ELF-1 (cell line): Measurements from ENCODE around the gene VIPR2.
"Not testable (repeated sequence)": the region's sequence is repeated elsewhere in the genome, so short reads cannot be mapped to it uniquely, and the experiment has no call there.

Source experiments
- DNase-seq: peaks from one replicate; pipeline ENCODE4 v3.0.0-alpha.2; 2016; ENCODE audit warnings: low read depth, low spot score

The VIPR2 gene

GRCh38 chr7:158992759-158993158 is 151.9 kb downstream of the VIPR2 start:
- no peak for DNase-seq

GRCh38 chr7:158991824-158992621 is 152.6 kb downstream of the VIPR2 start:
- no peak for DNase-seq

GRCh38 chr7:158988996-158989395 is 155.7 kb downstream of the VIPR2 start:
- no peak for DNase-seq

- DNase-seq, result no peak
These were observed 156.3 kb downstream of the VIPR2 start for GRCh38 chr7:158988302-158988862.

GRCh38 chr7:158987691-158988090 is 157.0 kb downstream of the VIPR2 start:
- DNase-seq, result no peak

- DNase-seq, result no peak
These were observed 159.1 kb downstream of the VIPR2 start for GRCh38 chr7:158985583-158985982.

GRCh38 chr7:158984007-158984406 is 160.7 kb downstream of the VIPR2 start:
- DNase-seq, result not testable (repeated sequence)

- DNase-seq, result not testable (repeated sequence)
These were observed 162.6 kb downstream of the VIPR2 start for GRCh38 chr7:158982080-158982479.

- DNase-seq, result no peak
These were observed 164.9 kb downstream of the VIPR2 start for GRCh38 chr7:158979635-158980351.

- no peak for DNase-seq
These were observed 165.6 kb downstream of the VIPR2 start for GRCh38 chr7:158979023-158979529.
